Progenitor cell of endocrine pancreas (in vitro differentiated cells): ENCODE results near the gene RNF148. TPM values are rescaled to one million over a fixed set of nuclear protein-coding genes. Genes with fewer than 3 reads are reported as not detected.

Source experiments
- DNase-seq: peaks from one replicate; pipeline ENCODE4 v3.0.0; 2021; ENCODE audit warnings: low spot score; ENCODE audit not compliant: unreplicated experiment
- H3K27ac Mint-ChIP-seq: 2 replicates; pipeline ENCODE4 v1.8.0; 2021; ENCODE audit warnings: mild to moderate bottlenecking, moderate library complexity, mixed read lengths
- H3K27me3 Mint-ChIP-seq: 2 replicates; pipeline ENCODE4 v1.8.0; 2021; ENCODE audit warnings: mixed read lengths
- H3K36me3 Mint-ChIP-seq: 2 replicates; pipeline ENCODE4 v1.8.0; 2022; ENCODE audit warnings: mixed read lengths; ENCODE audit not compliant: insufficient read depth
- H3K4me1 Mint-ChIP-seq: 2 replicates; pipeline ENCODE4 v1.8.0; 2021; ENCODE audit warnings: low read depth, mixed read lengths
- H3K4me3 Mint-ChIP-seq: 2 replicates; pipeline ENCODE4 v1.8.0; 2021; ENCODE audit warnings: low read depth, mild to moderate bottlenecking, moderate library complexity, mixed read lengths
- H3K9me3 Mint-ChIP-seq: 2 replicates; pipeline ENCODE4 v1.8.0; 2021; ENCODE audit warnings: low read depth, mixed read lengths
- total RNA-seq: library from RNA; stranded (reverse); gene quantifications from 2 replicates; pipeline ENCODE4 v1.2.1, GENCODE V29; 2021
- TF ChIP-seq, protein P1 (sequence below): fragments of 200-600 bp; sonication (generic); IDR thresholded peaks from one replicate; pipeline ENCODE4 v1.5.0; 2021; ENCODE audit warnings: antibody characterized with exemption, mild to moderate bottlenecking; ENCODE audit not compliant: unreplicated experiment

RNF148 gene
- total RNA-seq, 1 donor from 2014 or later: 0.26 TPM

DNA sequence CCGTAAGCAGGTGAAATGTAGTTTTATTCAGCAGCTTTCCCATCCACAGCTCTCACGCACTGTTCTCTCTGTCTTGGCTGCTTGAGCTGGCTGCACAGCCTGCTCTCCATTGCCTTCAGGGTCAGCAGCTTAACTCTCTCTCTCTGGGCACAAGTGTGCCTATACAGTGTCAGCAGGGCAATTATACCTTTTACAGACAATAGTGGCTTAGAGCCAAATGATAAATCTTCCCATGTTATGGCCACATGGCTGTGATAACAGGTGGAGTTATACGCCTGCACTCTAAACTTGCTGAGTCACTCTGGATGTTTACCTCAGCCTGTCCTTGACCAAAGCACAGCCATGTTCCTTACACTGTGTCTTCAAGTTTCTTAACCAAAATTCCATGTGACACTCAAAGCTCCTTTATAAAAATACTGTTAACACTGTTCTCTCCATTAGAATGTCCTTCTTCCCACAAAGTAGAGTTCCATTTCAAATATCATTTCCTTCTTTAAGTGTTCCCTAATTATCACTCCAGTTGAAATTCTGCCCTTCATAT lies 9.9 kb downstream of the RNF148 start:
- H3K36me3 Mint-ChIP-seq: no peaks in the 10 kb centered on the region
- TF ChIP-seq, protein P1, sequence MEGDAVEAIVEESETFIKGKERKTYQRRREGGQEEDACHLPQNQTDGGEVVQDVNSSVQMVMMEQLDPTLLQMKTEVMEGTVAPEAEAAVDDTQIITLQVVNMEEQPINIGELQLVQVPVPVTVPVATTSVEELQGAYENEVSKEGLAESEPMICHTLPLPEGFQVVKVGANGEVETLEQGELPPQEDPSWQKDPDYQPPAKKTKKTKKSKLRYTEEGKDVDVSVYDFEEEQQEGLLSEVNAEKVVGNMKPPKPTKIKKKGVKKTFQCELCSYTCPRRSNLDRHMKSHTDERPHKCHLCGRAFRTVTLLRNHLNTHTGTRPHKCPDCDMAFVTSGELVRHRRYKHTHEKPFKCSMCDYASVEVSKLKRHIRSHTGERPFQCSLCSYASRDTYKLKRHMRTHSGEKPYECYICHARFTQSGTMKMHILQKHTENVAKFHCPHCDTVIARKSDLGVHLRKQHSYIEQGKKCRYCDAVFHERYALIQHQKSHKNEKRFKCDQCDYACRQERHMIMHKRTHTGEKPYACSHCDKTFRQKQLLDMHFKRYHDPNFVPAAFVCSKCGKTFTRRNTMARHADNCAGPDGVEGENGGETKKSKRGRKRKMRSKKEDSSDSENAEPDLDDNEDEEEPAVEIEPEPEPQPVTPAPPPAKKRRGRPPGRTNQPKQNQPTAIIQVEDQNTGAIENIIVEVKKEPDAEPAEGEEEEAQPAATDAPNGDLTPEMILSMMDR: no peak
- no peak overlapping the region for H3K27ac Mint-ChIP-seq
- H3K9me3 Mint-ChIP-seq: peaks cover 5% of the 10 kb centered on the region
- H3K4me1 Mint-ChIP-seq: peaks cover 9% of the 10 kb centered on the region
- no peak for DNase-seq
- H3K4me3 Mint-ChIP-seq: no peak overlapping the region
- H3K27me3 Mint-ChIP-seq: no peaks in the 10 kb centered on the region

DNA sequence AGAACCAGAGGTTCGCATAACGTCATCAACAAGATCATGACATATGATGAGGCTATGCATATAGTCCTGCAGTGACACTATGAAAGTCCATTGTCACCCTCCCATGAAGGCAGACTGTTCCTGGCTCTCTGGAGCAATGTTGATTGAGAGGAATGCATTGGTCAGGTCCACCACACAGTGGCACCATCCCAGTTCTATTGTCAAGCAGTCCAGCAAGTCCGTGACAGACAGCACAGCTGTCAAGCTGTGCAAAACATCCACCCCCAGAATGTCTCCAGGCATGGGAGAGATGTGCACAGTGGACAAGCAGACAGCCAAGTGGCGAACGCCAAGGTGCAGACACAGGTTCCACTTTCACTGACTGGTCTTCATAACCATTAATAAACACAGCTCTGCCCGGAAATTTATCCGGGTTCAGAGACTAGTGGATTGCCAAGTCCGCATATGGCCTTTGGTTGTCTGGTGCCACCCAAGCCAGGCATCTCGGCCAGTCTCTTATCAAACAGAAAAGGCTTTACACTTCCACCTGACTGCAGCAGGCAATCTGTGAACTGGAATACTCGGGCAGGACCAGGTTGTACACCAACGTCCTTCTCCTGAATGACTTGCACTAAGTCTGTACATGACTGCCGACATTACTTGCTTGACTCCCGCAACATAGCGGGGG lies 11.0 kb downstream of the RNF148 start:
- Mint-ChIP-seq H3K4me1 (peaks cover 9% of the 10 kb centered on the region), H3K4me3 (no peak overlapping the region), H3K9me3 (peaks cover 5% of the 10 kb centered on the region), H3K36me3 (no peaks in the 10 kb centered on the region), H3K27ac (no peak overlapping the region), H3K27me3 (no peaks in the 10 kb centered on the region)
- TF ChIP-seq, protein P1: no peak
- no peak for DNase-seq

DNA sequence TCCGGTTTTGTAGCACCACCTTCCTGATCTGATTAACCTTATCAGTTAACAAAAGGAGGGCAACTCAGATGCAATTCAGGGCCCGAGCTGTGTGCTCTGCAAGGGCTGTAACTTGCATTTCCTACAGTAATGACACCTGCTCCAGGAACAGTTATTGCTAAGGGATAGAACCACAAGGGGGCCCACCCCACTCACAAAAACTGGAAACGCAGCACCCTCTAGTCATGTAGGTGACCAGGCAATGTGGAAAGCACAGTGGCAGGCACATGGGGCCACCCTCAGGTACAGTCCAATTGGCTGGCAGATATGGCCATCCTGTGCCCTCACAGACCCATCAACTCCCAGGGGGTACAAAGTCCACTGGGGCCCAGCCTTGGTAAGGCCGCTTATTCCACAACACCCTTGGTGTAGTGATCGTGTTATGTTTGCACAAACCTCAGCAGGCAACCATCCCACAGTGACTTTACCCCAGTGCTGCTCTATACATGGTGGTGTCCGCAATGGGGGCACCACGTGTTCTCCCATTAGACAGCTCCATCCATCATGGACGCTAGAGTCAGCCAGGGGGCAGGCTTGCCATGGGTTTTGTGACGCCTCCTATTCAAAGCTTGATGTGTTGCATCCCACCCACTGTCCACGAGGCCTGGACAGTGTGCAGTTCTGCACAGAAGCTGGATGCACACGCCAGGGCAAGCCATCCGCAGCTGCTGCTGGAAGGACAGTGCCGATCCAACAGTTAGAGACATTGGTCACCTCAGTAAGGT lies 13.2 kb downstream of the RNF148 start:
- Mint-ChIP-seq H3K36me3 (no peaks in the 10 kb centered on the region), H3K27ac (no peak overlapping the region), H3K9me3 (peaks cover 5% of the 10 kb centered on the region), H3K27me3 (no peaks in the 10 kb centered on the region), H3K4me1 (peaks cover 2% of the 10 kb centered on the region), H3K4me3 (no peak overlapping the region)
- TF ChIP-seq, protein P1: no peak
- DNase-seq: no peak

DNA sequence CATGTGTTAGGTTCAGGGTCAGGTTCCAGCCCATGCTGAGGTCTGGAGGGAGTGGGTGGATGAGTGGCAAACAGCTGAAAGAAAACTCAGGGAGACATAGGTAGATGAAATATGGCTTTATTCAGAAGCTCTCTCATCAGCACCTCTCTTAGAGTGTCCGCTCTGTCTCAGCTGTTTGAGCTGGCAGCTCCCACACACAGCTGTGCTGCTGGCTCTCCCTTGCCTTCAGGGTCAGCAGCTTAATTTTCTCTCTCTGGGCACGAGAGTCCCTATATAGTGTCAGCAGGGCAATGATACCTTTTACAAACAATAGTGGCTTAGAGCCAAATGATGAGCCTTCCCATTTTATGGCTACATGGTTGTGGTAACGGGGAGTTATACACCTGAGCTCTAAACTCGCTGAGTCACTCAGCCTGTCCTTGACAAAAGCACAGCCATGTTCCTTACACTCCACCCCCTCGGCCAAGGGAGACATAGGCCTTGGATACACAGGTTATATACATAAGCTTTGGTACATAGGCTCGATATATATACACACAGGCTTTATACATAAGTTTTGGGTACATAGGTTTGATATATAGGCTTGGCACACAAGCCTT lies 14.2 kb downstream of the RNF148 start:
- H3K4me1 Mint-ChIP-seq: peaks cover 3% of the 10 kb centered on the region
- no peak for DNase-seq
- peaks cover 5% of the 10 kb centered on the region for H3K9me3 Mint-ChIP-seq
- no peaks in the 10 kb centered on the region for H3K27me3 Mint-ChIP-seq
- no peaks in the 10 kb centered on the region for H3K36me3 Mint-ChIP-seq
- H3K27ac Mint-ChIP-seq: peak overlapping the region; percentile 39
- TF ChIP-seq, protein P1: no peak
- no peak overlapping the region for H3K4me3 Mint-ChIP-seq

DNA sequence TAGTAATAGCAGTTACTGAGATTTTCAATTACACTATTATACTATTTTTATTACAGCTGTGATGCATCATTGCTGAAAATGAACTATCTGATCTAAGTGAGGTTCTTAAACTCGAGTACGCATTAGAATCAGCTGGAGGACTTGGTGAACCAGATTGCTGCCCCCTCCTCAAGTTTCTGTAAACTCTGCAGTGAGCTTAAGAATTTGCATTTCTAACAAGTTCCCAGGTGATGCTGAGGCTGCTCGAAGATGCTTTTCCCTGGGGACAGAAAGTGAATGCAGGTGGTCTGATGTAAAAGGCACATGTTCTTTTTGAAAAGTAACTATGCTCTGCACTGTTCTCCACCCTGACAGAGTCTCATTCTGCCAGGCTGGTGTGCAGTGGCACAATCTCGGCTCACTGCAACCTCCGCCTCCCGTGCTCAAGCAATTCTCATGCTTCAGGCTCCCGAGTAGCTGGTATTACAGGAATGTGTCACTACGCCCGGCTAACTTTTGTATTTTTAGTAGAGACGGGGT lies 16.3 kb downstream of the RNF148 start:
- no peaks in the 10 kb centered on the region for H3K36me3 Mint-ChIP-seq
- no peak for DNase-seq
- TF ChIP-seq, protein P1: no peak
- peaks cover 3% of the 10 kb centered on the region for H3K4me1 Mint-ChIP-seq
- H3K27me3 Mint-ChIP-seq: no peaks in the 10 kb centered on the region
- H3K27ac Mint-ChIP-seq: no peak overlapping the region
- no peak overlapping the region for H3K4me3 Mint-ChIP-seq
- no peaks in the 10 kb centered on the region for H3K9me3 Mint-ChIP-seq
